Endometrial microvascular endothelial cells (primary cell): Measurements from ENCODE around the gene VWA8. TPM values are rescaled to one million over a fixed set of nuclear protein-coding genes. Genes with fewer than 3 reads are reported as not detected.
"Not testable (repeated sequence)": the region's sequence is repeated elsewhere in the genome, so short reads cannot be mapped to it uniquely, and the experiment has no call there.

Experiments
- in situ Hi-C: cut with HindIII; loops from 2 replicates; pipeline ENCODE4 v1.10.0; 2017; ENCODE audit warnings: low sequenced_read_pairs, low pct_unique_long_range_greater_than_20kb; ENCODE audit errors: inconsistent ontology term
- total RNA-seq: library from RNA; depleted of rRNA; stranded (reverse); fragments of >200 nt; gene quantifications from one replicate; pipeline ENCODE4 v1.2.3, GENCODE V29; 2015; ENCODE audit errors: inconsistent ontology term

VWA8 gene
- total RNA-seq, 1 donor from 2014 or later = 10.1 TPM

DNA sequence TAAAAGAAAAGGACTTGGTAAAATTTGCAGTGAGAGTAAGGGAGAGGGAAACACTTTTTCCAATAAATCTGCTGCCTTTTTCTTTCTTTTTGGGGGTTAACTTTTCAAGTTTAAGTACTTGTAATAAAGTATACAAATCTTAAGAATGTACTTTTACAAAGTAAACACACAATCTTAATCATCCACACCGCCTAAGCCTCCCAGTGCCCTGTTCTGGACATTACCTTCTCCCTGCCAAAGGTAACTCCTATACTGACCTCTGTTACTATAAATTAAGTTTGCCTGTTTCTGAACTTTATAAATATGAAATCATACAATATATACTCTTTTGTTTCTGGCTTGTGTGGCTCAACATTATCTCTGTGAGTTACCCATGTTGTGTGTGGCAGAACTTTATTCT lies 365.6 kb downstream of the VWA8 start:
- in situ Hi-C loops = no loop called here

DNA sequence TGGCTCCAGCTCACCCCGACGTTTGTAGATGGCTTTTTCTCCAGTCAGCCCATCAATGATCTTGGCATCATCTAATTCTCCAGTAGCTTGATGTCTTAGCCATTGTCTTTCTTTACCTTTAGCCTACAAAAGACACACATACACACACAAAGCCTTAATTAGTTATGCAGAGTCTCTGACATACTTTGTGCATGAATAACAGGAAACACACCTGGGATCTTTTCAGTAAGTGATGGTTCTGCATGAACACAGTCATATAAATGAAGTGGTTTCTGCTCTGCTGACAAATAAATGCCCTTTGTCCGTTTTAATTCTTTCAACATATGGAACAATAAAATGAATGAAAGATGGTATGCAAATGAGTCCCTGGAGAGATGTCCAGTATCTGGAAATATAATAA lies 370.3 kb downstream of the VWA8 start:
- in situ Hi-C loops = no loop called here

- in situ Hi-C loops = no loop called here
Measured at GRCh38 chr13:41590122-41590521, 370.8 kb downstream of the VWA8 start.

DNA sequence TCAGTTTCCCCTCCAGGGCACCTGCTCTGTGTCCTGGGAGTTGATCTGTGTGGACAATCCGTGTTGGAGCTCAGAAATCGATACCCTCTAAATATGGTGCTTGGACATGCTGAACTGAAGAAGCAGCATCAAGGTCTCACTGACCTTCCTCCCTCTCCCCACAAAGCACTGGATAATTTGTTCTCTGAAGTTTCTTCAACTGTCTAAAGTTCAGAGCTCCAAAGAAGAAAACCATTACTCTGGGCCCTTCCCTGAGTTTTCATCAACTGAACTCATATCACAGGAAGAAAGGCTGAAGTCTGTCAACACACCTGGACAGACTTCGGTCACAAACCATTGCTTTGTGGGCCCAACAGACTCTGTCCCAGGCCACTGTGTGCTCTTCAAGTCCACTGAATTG lies 371.5 kb downstream of the VWA8 start:
- in situ Hi-C loops = no loop called here

DNA sequence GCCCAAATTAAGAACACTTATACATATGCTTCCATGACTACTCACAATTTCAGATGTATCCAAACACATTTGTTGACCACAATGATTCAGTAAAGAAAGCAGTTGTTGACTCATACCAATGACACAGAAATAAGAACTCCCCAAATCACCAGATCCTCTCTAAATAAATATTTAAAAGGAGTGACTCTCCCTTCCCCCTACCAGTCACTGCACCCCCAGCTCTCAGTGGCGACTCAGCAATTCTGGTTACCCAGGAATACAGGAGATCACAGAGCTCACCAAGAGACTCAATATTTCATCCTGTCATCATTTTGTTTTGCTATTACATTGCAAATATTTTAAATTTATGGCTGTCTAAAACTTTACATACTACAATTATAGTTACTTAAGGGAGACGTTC lies 372.0 kb downstream of the VWA8 start:
- in situ Hi-C loops = no loop called here

DNA sequence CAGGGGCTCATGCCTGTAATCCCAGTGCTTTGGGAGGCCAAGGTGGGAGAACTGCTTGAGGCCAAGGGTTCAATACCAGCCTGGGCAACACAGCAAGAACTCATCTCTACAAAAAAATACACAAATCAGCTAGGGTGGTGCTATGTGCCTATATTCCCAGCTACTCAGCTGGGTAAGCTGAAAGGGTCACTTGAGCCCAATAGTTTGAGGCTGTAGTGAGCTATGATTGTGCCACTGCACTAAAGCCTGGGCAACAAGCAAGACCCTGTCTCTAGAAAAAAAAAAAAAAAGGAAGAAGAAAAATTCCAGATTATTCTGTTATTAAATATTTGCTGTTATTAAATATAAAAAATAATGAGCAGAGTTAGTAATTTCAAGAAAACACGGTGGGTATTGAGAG lies 372.5 kb downstream of the VWA8 start:
- in situ Hi-C loops = no loop called here

DNA sequence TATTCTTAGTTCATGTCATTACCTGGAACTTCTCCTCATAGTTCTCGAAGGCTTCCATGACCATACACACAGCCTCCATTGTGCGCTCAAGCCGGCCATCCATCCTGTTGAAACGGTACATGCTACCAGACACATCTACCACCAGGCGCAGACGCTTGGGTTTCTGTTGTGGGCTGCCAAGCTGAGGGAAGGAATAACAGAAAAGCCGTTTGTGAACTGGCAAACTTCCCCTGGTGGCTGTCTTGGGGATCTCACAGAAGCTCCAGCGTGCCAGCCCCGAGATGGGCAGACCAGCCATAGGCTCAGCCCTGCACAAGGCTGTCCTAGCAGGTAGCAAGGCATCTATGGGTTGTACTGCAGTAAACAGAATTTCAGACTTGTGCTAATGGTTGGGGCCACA lies 373.4 kb downstream of the VWA8 start:
- in situ Hi-C loops = no loop called here

GRCh38 chr13:41586216-41586615 lies 374.7 kb downstream of the VWA8 start:
- in situ Hi-C loops = no loop called here

DNA sequence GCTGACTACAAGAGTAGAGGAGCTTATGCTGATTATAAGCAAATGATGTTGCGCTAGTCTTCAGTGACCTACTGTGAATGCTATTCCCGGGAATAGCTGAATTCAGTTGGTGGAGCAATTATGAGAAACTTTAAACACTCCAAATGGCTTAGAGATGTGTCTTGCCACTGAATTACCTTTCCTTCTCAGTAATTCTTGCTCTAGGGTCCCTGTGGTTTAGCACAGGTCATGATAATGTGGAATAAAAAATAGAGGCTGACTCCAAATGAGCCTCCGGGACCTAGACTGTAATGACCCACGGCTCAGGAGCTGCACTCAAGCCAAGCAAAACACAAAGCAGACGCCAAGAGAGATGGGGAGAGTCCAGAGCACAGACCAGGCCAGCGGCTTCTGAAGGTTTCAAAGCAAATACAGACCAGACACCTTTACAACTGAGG lies 378.9 kb downstream of the VWA8 start:
- in situ Hi-C loops = no loop called here

- in situ Hi-C loops = no loop called here
Measured at GRCh38 chr13:41580345-41580744, 380.6 kb downstream of the VWA8 start.

DNA sequence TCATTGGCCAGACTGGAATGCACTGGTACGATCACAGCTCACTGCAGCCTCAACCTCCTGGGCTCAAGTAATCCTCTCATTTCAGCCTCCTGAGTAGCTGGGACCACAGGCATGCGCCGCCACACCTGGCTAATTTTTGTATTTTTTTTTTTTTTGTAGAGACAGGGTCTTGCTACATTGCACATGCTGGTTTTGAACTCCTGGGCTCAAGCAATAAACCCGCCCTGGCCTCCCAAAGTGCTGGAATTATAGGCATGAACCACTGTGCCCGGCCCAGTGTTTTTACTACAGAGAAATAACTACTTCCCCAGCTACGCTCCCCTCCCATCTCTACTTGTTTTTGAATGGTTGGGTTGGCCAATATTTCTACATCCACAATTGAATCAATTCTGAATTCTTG lies 381.0 kb downstream of the VWA8 start:
- in situ Hi-C loops = no loop called here

DNA sequence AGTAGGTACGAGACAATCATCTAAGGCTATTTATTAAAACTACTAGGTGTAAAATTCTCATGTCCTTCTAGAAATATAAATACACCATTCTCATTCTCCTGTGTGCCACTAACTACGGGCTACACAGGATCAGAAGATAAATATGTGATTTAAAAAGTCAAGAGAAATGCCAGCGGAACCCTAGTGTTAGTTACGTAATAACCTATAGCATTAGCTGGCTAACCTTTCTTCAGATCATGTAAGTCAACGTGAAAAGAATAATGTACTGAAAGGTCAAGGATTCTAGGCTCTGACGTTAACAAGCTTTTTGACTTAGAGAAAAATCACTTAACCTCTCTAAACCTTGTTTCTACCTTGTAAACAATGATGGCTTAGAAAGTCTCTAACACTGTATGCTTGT lies 381.7 kb downstream of the VWA8 start:
- in situ Hi-C loops = no loop called here

DNA sequence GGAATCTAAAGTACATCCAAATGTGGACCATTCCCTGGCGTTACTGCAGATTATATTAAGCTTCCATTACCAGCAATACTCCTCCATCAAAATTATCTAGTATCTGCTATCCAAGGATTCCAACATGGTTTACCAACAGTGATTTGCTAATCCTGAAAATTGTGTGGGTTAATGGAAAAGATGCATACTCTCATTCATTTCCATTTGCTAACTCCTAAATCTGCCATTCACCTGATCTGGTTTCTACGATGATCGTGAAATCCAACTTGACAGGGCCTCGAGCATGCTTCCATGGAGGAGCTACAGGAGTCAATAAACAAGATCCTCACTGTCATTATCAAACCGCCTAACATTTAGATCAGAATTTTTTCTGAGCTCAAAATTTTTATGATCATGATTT lies 382.5 kb downstream of the VWA8 start:
- in situ Hi-C loops = no loop called here

DNA sequence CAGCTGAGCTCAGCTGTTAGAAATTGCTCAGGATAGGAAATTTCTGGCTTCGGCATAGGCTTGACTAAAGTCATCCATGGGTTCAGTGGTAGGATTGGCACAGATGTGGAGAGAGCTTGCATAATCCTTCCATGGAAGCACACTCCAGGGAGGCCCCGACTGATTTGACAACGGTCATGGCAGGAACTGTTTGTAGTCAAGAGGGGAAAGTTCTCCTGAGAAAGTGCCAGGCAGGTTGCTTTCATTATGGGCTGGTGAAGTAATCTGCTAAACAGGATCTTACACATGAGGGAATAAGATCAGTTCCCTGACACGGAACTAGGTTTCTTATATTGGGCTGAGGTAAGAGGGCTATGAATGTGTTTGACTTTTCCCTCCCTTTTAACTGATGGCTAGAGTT lies 383.5 kb downstream of the VWA8 start:
- in situ Hi-C loops = no loop called here

- in situ Hi-C loops = not testable (repeated sequence)
Measured at GRCh38 chr13:41573640-41574039, 387.3 kb downstream of the VWA8 start.

- in situ Hi-C loops = not testable (repeated sequence)
Measured at GRCh38 chr13:41571817-41572340, 389.0 kb downstream of the VWA8 start.

- in situ Hi-C loops = no loop called here
Measured at GRCh38 chr13:41568972-41569351, 391.9 kb downstream of the VWA8 start.

DNA sequence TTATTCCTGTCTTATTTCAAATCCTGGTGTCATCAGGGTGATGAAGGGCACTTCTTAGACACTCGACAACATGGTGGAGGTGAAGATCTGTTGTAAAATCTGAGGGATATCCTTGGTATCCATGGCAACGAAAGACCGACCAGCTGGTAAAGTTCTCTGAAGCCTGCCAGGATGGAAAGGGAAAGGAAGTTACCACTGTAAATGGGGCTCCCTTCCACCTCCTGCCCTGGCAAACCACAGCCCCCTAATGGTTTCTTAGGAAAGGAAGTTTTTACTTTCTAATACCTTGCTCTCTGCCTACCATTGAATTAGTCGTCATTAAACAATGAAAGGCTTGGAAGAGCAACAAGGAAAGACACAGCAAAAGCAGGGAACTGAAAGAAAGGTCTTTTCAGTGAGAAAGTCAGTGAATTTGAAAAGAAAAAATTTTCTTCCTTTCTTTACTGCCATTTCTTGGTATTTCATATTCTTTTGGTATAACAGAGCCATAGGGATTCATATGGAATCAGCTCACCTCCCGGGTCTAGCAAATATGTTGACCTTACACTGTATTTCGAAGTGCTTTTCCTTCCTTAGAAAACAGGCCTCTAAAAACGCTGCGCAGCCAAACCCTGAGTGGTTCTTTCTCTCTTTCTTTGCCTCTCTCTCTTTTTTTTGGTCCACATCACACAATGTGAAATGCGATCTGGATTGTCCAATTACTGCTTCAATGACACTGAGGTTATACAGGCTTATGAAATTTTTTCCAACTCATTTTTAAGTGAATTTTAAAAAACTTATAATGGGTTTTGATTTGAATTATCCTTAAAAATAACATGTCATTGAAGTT lies 392.6 kb downstream of the VWA8 start:
- in situ Hi-C loops = no loop called here

- in situ Hi-C loops = no loop called here
Measured at GRCh38 chr13:41567363-41567762, 393.5 kb downstream of the VWA8 start.

GRCh38 chr13:41565846-41566245 lies 395.1 kb downstream of the VWA8 start:
- in situ Hi-C loops = no loop called here

GRCh38 chr13:41565216-41565615 lies 395.7 kb downstream of the VWA8 start:
- in situ Hi-C loops = no loop called here
